RWPE1 (cell line): ENCODE data around the gene SEMA5B.

Source experiments
- CTCF ChIA-PET: fragments of 350-600 bp; sonication (Branson Sonifier 250); formaldehyde crosslinking; extraction: SDS; loops from one replicate; lab custom pipeline; 2021; lab: Yijun Ruan, JAX
- POLR2A ChIA-PET: fragments of 400-600 bp; formaldehyde crosslinking; extraction: SDS; loops from one replicate; lab custom pipeline; 2020; ENCODE audit warnings: antibody characterized with exemption; ENCODE audit not compliant: low non-redundant PET; lab: Yijun Ruan, JAX
- DNase-seq: peaks from one replicate; pipeline ENCODE4 v3.0.0; 2012; ENCODE audit warnings: low spot score
- H3K27ac ChIP-seq: fragments of 450-650 bp; 2 replicates; pipeline ENCODE4 v1.5.1; 2017
- TF ChIP-seq, protein P1 (sequence below): fragments of 450-650 bp; conservative IDR thresholded peaks from 2 replicates; pipeline ENCODE4 v1.5.1; 2017; ENCODE audit warnings: low read depth, mild to moderate bottlenecking

Gene SEMA5B

DNA sequence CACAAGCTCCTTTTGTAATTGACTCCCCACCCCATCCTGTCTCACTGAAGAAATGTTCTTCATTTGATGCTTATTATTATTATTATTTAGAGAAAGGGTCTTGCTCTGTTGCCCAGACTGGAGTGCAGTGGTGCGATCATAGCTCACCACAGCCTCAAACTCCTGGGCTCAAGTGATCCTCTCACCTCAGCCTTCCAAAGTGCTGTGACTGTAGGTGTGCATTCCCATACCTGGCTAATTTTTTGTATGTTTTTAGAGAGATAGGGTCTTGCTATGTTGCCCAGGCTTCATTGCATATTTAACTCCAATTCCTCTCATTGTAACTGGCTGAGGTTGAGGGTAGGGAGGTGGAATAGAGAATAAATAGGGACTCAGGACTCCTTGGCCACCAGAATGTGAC, 22.3 kb downstream of the SEMA5B start:
- ChIA-PET POLR2A (no interaction called here), CTCF (interaction anchor here (0.6 kb wide), 1 partner anchor 222 kb away, joined by 4 read pairs; no protein-coding TSS in a partner anchor)
- TF ChIP-seq, protein P1, sequence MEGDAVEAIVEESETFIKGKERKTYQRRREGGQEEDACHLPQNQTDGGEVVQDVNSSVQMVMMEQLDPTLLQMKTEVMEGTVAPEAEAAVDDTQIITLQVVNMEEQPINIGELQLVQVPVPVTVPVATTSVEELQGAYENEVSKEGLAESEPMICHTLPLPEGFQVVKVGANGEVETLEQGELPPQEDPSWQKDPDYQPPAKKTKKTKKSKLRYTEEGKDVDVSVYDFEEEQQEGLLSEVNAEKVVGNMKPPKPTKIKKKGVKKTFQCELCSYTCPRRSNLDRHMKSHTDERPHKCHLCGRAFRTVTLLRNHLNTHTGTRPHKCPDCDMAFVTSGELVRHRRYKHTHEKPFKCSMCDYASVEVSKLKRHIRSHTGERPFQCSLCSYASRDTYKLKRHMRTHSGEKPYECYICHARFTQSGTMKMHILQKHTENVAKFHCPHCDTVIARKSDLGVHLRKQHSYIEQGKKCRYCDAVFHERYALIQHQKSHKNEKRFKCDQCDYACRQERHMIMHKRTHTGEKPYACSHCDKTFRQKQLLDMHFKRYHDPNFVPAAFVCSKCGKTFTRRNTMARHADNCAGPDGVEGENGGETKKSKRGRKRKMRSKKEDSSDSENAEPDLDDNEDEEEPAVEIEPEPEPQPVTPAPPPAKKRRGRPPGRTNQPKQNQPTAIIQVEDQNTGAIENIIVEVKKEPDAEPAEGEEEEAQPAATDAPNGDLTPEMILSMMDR: no peak
- DNase-seq: no peak
- no peak overlapping the region for H3K27ac ChIP-seq

DNA sequence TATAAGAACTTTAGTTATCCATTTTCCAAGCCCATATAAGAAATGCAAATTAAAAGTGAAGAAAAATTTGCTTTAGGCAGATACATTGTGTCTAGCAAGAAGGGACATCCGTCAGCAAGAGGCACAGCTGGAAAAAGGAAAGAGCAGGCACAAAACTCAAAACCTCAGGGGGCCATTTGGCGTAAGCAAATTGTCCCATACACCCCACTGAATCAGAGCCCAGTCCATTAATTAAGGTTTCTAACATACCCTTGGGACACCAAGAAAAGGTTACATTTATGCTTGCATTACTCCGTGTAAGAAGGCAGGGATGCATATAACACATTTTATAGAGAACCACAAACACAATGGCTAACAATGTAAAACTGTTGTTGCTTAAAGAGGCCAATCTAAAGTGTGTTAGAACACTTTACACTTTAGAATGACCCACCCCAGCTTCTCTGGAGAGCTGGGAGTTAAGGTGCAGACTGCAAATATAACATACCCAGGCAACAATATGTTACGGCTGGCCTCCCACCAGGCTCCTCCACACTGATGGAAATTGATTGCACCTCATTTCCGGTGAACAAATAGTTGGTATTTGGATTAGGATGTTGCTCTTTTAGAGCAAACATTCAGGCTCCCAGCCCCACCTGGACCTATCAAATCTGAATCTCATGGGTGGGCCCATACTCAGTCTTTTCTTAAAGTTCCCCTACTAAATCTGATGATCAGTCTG, 23.2 kb downstream of the SEMA5B start:
- POLR2A ChIA-PET: no interaction called here
- H3K27ac ChIP-seq: no peak overlapping the region
- DNase-seq: no peak
- CTCF ChIA-PET: no interaction called here
- TF ChIP-seq, protein P1: no peak

DNA sequence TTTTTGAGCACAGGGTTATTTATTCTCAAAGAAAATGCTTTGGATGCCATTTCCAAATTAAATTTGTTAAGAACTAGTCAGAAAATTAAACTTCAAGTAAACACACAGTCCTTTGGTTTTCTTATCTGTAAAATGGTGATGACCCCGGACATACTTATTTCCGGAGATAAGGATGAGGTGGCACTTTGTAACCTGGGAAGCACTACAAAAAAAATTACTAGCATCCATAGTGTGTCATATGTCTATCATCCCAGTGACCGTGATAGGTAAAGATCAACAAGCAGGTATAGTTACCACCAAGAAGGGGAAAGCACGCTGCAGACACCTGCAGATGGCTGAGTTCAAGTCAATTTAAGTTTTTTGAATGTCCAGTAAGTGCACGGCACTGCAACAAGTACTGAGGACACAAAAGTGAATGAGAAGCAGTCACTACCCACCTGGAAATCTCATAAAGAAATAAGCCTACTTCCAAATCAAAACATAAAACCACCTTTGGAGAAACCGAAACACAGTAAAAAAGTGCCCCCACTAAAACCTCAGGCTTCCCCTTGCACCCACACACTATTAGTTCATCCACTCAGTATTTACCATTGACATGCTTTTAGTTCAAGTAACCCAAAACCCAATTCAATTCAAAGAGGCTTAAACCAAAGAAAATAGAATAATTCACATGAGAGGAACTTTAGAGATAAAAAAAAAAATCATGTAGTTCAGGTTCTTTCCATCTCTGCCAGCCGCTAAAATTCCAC, 24.6 kb downstream of the SEMA5B start:
- TF ChIP-seq, protein P1: no peak
- POLR2A ChIA-PET: no interaction called here
- no peak overlapping the region for H3K27ac ChIP-seq
- no peak for DNase-seq
- CTCF ChIA-PET: interaction anchor here (0.9 kb wide), 1 partner anchor 10 kb away, joined by 3 read pairs; no protein-coding TSS in a partner anchor

DNA sequence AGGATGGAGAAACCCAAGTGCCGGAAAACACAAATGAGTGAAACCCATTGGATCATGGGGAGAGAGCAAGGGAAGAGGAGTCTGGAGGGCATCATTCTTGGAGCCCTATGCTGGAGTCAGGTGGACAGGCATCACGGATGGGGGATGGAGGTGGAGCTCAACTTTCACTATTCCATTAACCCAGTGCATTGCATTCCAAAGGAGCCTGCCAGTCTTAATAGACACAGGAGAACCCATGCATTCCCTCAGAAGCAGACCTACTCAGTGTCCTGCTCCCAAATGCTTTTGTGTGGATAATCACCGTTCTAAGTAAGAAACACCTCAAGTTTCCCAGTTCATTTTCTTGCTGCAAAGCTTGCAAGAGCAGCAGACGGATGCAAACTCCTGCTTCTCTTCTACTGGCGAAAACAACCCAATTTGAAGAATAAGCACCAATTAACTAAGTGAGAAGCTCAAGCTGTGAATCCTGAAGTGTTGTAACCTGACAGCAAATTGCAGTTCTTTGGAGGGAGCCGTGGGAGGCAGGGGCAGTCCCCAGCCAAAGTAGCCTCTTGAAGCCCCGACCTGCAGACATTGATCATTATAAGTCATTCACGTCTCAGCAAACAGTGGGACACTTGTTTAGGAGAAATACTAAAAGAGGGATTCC, 25.3 kb downstream of the SEMA5B start:
- CTCF ChIA-PET: interaction anchor here (0.6 to 0.9 kb wide), 2 partner anchors 9 to 609 kb away, joined by 3 to 4 read pairs; no protein-coding TSS in a partner anchor
- TF ChIP-seq, protein P1: no peak
- no peak for DNase-seq
- no peak overlapping the region for H3K27ac ChIP-seq
- POLR2A ChIA-PET: no interaction called here

DNA sequence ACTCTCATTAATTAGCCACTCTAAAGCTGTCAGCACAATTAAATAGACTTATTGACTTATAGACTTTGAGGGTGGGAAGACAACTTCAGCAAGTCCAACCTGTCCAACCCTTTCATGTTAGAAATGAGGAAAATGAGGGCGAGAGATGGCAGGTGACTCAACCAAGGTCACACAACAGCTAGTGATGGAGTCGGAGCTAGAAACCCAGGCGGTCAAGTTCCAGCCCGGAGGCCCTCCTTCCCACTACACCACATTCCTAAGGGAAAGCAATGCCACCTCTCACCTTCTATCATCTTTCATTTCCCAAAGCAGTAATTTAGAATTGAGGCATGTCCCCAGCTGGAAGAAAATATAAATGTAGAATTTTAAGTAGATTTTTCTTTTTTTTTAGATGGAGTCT, 28.7 kb downstream of the SEMA5B start:
- TF ChIP-seq, protein P1: no peak
- CTCF ChIA-PET: no interaction called here
- POLR2A ChIA-PET: no interaction called here

DNA sequence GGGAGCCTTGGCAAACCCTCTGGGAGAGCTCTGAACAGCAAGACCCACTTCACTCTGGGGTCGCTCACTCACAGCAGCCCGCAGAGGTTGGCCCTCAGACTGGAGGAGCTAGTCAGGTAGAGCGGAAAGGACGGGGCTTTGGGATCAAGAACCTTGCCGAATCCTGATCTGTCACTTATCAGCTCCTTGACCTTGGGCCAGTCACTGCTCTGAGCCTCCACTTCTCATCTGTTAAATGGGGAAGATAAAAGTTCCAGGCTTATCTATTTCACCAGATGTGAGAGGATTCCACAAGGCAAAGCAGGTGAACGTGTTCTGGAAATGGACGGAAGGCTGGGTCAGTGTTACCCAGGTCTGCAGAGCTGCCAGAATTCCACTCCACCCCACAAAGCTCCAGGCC, 29.4 kb downstream of the SEMA5B start:
- POLR2A ChIA-PET: no interaction called here
- CTCF ChIA-PET: no interaction called here
- H3K27ac ChIP-seq: no peak overlapping the region
- TF ChIP-seq, protein P1: no peak
- DNase-seq: no peak

More for the DNA sequence above, 28.7 kb downstream of the SEMA5B start:
- H3K27ac ChIP-seq: no peak overlapping the region
- no peak for DNase-seq
